Neuronal stem cell (in vitro differentiated cells): ENCODE results near the gene BLACAT1.

Experiments
- DNase-seq: peaks from one replicate; pipeline ENCODE4 v3.0.0-alpha.2; 2013; ENCODE audit warnings: low spot score
- H2AFZ ChIP-seq: one replicate; pipeline ENCODE4 v1.6.1; 2013; ENCODE audit warnings: mild to moderate bottlenecking, low read length, inconsistent platforms
- H2AK5ac ChIP-seq: 2 replicates; pipeline ENCODE4 v1.6.1; 2013; ENCODE audit warnings: low read depth, mild to moderate bottlenecking, inconsistent platforms, low read length, moderate library complexity, mixed read lengths
- H2BK120ac ChIP-seq: 2 replicates; pipeline ENCODE4 v1.6.1; 2013; ENCODE audit warnings: low read depth, mild to moderate bottlenecking, inconsistent platforms, low read length, moderate library complexity, mixed read lengths
- H2BK12ac ChIP-seq: one replicate; pipeline ENCODE4 v1.6.1; 2013; ENCODE audit warnings: low read length, inconsistent platforms
- H2BK15ac ChIP-seq: 2 replicates; pipeline ENCODE4 v1.6.1; 2013; ENCODE audit warnings: mild to moderate bottlenecking, low read length, inconsistent platforms, mixed read lengths
- H2BK5ac ChIP-seq: one replicate; pipeline ENCODE4 v1.6.1; 2013; ENCODE audit warnings: inconsistent platforms, mild to moderate bottlenecking, low read length, moderate library complexity
- H3K14ac ChIP-seq: one replicate; pipeline ENCODE4 v1.6.1; 2013; ENCODE audit warnings: low read length, inconsistent platforms
- H3K18ac ChIP-seq: 2 replicates; pipeline ENCODE4 v1.6.1; 2013; ENCODE audit warnings: low read length, inconsistent platforms
- H3K23ac ChIP-seq: 2 replicates; pipeline ENCODE4 v1.6.1; 2013; ENCODE audit warnings: low read depth, mild to moderate bottlenecking, mixed read lengths, low read length, inconsistent platforms; ENCODE audit not compliant: poor library complexity
- H3K27ac ChIP-seq: replicated peaks from 3 replicates; pipeline ENCODE4 v1.5.1; 2013; ENCODE audit warnings: low read length, inconsistent platforms
- H3K27me3 ChIP-seq, 3 experiments: 2 replicates each; pipeline ENCODE4 v1.6.1; 2013; ENCODE audit warnings: low read length in 3 of 3, mild to moderate bottlenecking in 2 of 3, inconsistent platforms in 1 of 3, low read depth in 1 of 3, mixed read lengths in 1 of 3, moderate library complexity in 1 of 3; ENCODE audit not compliant: control insufficient read depth in 3 of 3, insufficient read depth in 3 of 3
- H3K36me3 ChIP-seq, 2 donors: replicated peaks in 1 of 2; 2 replicates each; pipeline ENCODE4 v1.6.1; 2013; ENCODE audit warnings: low read length in 2 of 2; ENCODE audit not compliant: control insufficient read depth in 2 of 2, insufficient read depth in 2 of 2
- H3K4ac ChIP-seq: 2 replicates; pipeline ENCODE4 v1.6.1; 2013; ENCODE audit warnings: inconsistent platforms, mild to moderate bottlenecking, low read length, moderate library complexity
- H3K4me1 ChIP-seq, 2 donors: 1 replicate in 1 of 2; 2 replicates in 1 of 2; pipeline ENCODE4 v1.6.1; 2013; ENCODE audit warnings: low read length in 2 of 2, low read depth in 1 of 2; ENCODE audit not compliant: control insufficient read depth in 2 of 2, insufficient read depth in 1 of 2
- H3K4me2 ChIP-seq: one replicate; pipeline ENCODE4 v1.6.1; 2013; ENCODE audit warnings: mild to moderate bottlenecking, low read length, inconsistent platforms; ENCODE audit not compliant: insufficient read depth, poor library complexity, severe bottlenecking
- H3K4me3 ChIP-seq, 2 donors: 2 replicates each; pipeline ENCODE4 v1.5.1; 2013; ENCODE audit warnings: low read length in 2 of 2, mild to moderate bottlenecking in 2 of 2, inconsistent platforms in 1 of 2, moderate library complexity in 1 of 2
- H3K79me1 ChIP-seq: one replicate; pipeline ENCODE4 v1.6.1; 2013; ENCODE audit warnings: low read depth, mild to moderate bottlenecking, inconsistent platforms, low read length, moderate library complexity
- H3K9ac ChIP-seq: one replicate; pipeline ENCODE4 v1.6.1; 2013; ENCODE audit warnings: mild to moderate bottlenecking, low read depth, low read length, inconsistent platforms; ENCODE audit not compliant: poor library complexity
- H3K9me3 ChIP-seq, 2 donors: replicated peaks in 1 of 2; 2 replicates each; pipeline versions ENCODE3 to v1.6.1; 2013; ENCODE audit warnings: low read length in 2 of 2, mild to moderate bottlenecking in 2 of 2, inconsistent platforms in 1 of 2, low read depth in 1 of 2, mixed read lengths in 1 of 2, moderate library complexity in 1 of 2; ENCODE audit not compliant: control insufficient read depth in 2 of 2, insufficient read depth in 1 of 2
- H4K8ac ChIP-seq: one replicate; pipeline ENCODE4 v1.6.1; 2013; ENCODE audit warnings: low read depth, mild to moderate bottlenecking, inconsistent platforms, low read length, moderate library complexity
- H4K91ac ChIP-seq: one replicate; pipeline ENCODE4 v1.6.1; 2013; ENCODE audit warnings: low read length, low read depth, mild to moderate bottlenecking, inconsistent platforms; ENCODE audit not compliant: poor library complexity
- WGBS, 2 donors: extraction: QIAGEN DNeasy Blood & Tissue Kit; methylation state at CpG; one replicate each; pipeline ENCODE4 v1.1.7; 2013; ENCODE audit warnings: missing lambda C conversion rate in 2 of 2, mixed read lengths in 1 of 2; ENCODE audit not compliant: insufficient read length in 2 of 2, insufficient replicate concordance in 1 of 2; ENCODE audit errors: extremely low coverage in 2 of 2; 5-methylcytosine and 5-hydroxymethylcytosine counted together

BLACAT1 gene

DNA sequence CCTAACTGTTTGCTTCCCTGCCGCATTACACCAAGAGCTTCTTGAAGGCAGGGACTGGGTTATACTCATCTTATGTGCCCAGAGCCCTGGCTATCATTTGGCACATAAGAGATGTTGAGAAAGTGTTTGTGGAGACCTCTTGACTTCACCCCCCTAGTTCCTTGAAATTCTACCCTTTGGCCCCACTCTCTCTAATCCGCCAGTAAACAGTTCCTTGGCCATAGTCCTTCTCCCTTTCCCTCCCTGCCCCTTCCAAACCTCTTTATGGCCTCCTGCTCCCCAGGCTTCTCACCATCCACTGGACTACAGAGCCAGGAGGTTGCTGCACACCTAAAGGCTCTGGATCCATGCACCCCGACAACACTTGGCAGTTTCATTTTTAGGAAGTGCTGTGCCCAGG lies 47.1 kb upstream of the BLACAT1 start:
- Histone ChIP-seq H3K23ac (no peak overlapping the region), H2AFZ (no peak overlapping the region), H2AK5ac (no peak overlapping the region), H3K36me3 (no peaks in the 10 kb centered on the region), H2BK120ac (no peak overlapping the region), H3K27ac (no peak overlapping the region), H2BK5ac (no peak overlapping the region), H4K91ac (no peak overlapping the region), H3K4me1 (peaks cover 7 to 17% of the 10 kb centered on the region in 2 donors), H3K79me1 (no peaks in the 10 kb centered on the region), H3K4me3 (no peak overlapping the region), H3K27me3 (peaks cover 0 to 73% (median 0%) of the 10 kb centered on the region in 3 experiments), H3K4ac (no peak overlapping the region), H4K8ac (no peak overlapping the region), H3K9ac (no peak overlapping the region), H3K18ac (no peak overlapping the region), H3K4me2 (no peak overlapping the region), H2BK15ac (no peak overlapping the region), H3K9me3 (no peaks in the 10 kb centered on the region), H2BK12ac (no peak overlapping the region), H3K14ac (no peak overlapping the region)
- WGBS, 2 donors: no CpG with 5 or more reads among the region's 3 CpGs
- DNase-seq: no peak

DNA sequence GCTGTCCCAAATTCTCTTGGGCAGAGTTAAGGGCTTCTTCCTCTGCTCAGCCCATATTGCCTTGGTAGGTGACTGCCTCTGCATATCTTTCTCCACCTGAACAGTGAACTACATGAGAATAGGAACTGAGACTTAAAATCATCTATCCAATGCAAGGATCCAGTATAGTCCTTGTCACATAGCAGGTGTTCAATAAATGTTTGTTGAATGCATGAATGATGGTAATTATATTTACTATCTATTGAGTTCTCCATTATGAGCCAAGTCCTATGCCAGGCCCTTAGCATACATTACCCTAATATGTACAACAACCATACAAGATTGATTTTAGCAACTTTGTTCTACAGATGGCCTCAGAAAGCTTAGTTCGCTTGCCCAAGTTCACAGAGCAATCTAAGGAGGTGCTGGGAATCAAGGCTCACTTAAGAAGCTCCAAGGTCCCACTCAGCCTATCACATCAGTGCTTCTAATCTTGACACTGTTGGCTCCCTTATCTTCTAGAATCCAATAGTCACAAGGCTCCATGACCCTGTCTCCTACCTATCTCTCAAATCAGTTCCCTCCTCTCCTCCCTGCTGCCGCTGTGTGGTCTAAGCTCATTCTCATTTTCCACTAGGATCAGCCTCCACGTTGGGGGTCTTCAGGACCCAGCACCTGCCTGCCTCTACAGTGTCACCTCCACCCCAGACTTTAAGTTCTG lies 46.4 kb upstream of the BLACAT1 start:
- Histone ChIP-seq H3K4me2 (no peak overlapping the region), H4K91ac (no peak overlapping the region), H2BK120ac (no peak overlapping the region), H2AFZ (no peak overlapping the region), H3K9ac (no peak overlapping the region), H3K36me3 (no peaks in the 10 kb centered on the region), H2BK5ac (no peak overlapping the region), H3K79me1 (no peaks in the 10 kb centered on the region), H2BK15ac (no peak overlapping the region), H3K27me3 (peaks cover 0 to 69% (median 0%) of the 10 kb centered on the region in 3 experiments), H3K4me3 (no peak overlapping the region), H3K27ac (no peak overlapping the region), H4K8ac (no peak overlapping the region), H3K4me1 (peaks cover 7 to 17% of the 10 kb centered on the region in 2 donors), H3K9me3 (no peaks in the 10 kb centered on the region), H2BK12ac (no peak overlapping the region), H3K23ac (no peak overlapping the region), H2AK5ac (no peak overlapping the region), H3K14ac (no peak overlapping the region), H3K4ac (no peak overlapping the region), H3K18ac (no peak overlapping the region)
- WGBS, 2 donors: no CpG with 5 or more reads among the region's 3 CpGs
- no peak for DNase-seq

DNA sequence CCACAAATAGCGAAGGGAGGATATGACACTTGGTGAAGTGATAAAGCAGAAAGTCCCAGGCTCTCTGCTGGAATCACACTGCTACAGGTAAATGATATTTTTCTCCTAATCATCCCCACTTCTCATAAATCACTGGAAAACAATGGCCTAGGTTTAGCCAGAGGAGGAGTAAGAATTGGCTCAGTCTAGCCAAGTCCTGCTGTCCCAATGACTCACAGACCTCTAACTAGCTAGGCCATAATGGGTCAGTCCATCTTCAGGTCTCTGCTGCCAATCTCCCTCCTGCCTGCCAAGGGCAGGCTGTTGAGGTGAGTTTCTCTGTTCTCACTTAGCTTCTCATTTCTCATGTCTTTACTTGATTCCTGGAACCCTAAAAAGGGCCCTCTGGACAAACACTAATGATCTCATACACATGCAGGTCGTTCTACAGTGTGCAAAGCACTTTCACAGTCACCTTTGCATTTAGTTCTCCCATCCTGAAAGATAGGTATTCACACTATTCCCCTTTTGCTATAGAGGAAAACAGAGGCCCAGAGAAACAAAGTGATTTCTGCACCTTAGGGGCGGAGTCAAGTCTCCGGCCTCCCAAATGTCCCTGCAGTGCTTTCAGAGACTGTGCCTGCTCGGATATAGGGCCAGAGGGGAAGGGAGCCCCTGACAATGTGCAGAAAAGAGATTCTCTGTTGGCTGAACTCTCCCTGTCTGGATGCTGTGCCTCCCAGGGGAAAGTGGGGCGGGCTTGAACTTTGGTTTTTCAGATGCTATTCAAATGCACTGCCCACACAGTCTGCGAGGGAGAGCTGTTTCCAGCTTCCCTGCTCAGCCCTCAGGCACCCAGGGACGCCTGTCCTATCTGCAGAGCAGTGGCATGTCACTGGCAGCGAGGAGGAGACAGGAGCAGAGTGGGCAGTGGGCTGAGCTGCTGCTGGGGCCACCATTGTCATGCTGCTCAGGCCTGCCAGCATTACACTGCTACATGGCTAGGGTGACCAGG lies 44.7 kb upstream of the BLACAT1 start:
- Histone ChIP-seq H3K14ac (peak overlapping the region; percentile 39), H3K4me2 (no peak overlapping the region), H3K36me3 (no peaks in the 10 kb centered on the region), H2BK15ac (peak overlapping the region; percentile 32), H3K23ac (peak overlapping the region; percentile 11), H3K4me1 (peaks cover 6 to 12% of the 10 kb centered on the region in 2 donors), H3K79me1 (no peaks in the 10 kb centered on the region), H3K9me3 (no peaks in the 10 kb centered on the region), H4K91ac (no peak overlapping the region), H3K4ac (no peak overlapping the region), H2AFZ (no peak overlapping the region), H3K27me3 (peaks cover 0 to 57% (median 0%) of the 10 kb centered on the region in 3 experiments), H4K8ac (no peak overlapping the region), H2AK5ac (peak overlapping the region; percentile 18), H3K18ac (peak overlapping the region; percentile 12), H3K4me3 (no peak overlapping the region), H3K9ac (no peak overlapping the region), H2BK12ac (peak overlapping the region; percentile 67), H2BK5ac (no peak overlapping the region), H3K27ac (no peak overlapping the region), H2BK120ac (no peak overlapping the region)
- DNase-seq: no peak
- no CpG with 5 or more reads among the region's 9 CpGs for WGBS, 2 donors

DNA sequence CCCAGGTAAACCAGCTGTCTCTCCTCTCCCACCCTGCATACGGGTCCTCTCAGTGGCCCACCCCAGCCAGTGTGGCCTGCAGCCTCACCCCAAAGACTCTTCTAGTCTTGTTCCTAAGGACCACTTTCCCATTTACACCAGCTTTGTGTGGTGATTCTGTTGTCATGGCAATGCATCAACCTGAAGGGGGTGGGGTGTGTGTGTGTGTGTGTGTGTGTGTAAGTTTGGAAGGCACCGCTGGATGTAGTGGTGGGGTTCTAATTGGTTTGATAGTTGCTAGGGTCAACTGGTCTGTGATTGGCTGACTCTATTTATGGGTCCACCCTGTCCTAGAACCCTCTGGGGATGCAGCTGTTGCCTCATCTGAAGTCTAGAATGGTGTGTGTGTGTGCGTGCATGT lies 43.9 kb upstream of the BLACAT1 start:
- no peak overlapping the region for H3K4me2 ChIP-seq

More for the DNA sequence above, 43.9 kb upstream of the BLACAT1 start:
- Histone ChIP-seq H3K79me1 (no peaks in the 10 kb centered on the region), H2BK120ac (no peak overlapping the region), H2AK5ac (no peak overlapping the region), H3K9ac (peak overlapping the region; percentile 51), H3K4me1 (peaks cover 3 to 7% of the 10 kb centered on the region in 2 donors), H3K14ac (no peak overlapping the region), H2BK12ac (no peak overlapping the region), H3K4me3 (no peak overlapping the region), H2BK5ac (no peak overlapping the region), H3K9me3 (no peaks in the 10 kb centered on the region), H3K27me3 (peaks cover 0 to 55% (median 0%) of the 10 kb centered on the region in 3 experiments), H2BK15ac (no peak overlapping the region), H4K8ac (no peak overlapping the region), H3K23ac (peak overlapping the region; percentile 12), H3K27ac (no peak overlapping the region), H3K18ac (no peak overlapping the region), H3K4ac (no peak overlapping the region), H2AFZ (no peak overlapping the region), H4K91ac (no peak overlapping the region), H3K36me3 (no peaks in the 10 kb centered on the region)
- WGBS, 2 donors: no CpG with 5 or more reads among the region's 3 CpGs
- DNase-seq: no peak
